Suprapubic skin (tissue), 4 donors: ENCODE data around the gene PPP6R3. TPM values are rescaled to one million over a fixed set of nuclear protein-coding genes. Genes with fewer than 3 reads are reported as not detected.
"Not testable (repeated sequence)": the region's sequence is repeated elsewhere in the genome, so short reads cannot be mapped to it uniquely, and the experiment has no call there.

Experiments used
- DNase-seq, 2 donors: peaks; one replicate each; pipeline ENCODE4 v3.0.0-alpha.2; 2019; ENCODE audit warnings: low spot score in 2 of 2
- H3K27ac ChIP-seq: fragments of 200-600 bp; sonication (generic); one replicate; pipeline ENCODE4 v1.5.1; 2019
- H3K27me3 ChIP-seq: fragments of 200-600 bp; sonication (generic); one replicate; pipeline ENCODE4 v1.5.1; 2019
- H3K36me3 ChIP-seq: fragments of 200-600 bp; sonication (generic); one replicate; pipeline ENCODE4 v1.5.1; 2019
- H3K4me1 ChIP-seq: fragments of 200-600 bp; sonication (generic); one replicate; pipeline ENCODE4 v1.5.1; 2019
- H3K4me3 ChIP-seq: fragments of 200-600 bp; sonication (generic); one replicate; pipeline ENCODE4 v1.5.1; 2019; ENCODE audit warnings: mild to moderate bottlenecking
- H3K9me3 ChIP-seq: fragments of 200-600 bp; sonication (generic); one replicate; pipeline ENCODE4 v1.5.1; 2019
- EP300 ChIP-seq: sonication (generic); formaldehyde crosslinking; IDR thresholded peaks from one replicate; pipeline ENCODE4 v1.6.1; 2017; ENCODE audit warnings: antibody characterized with exemption
- POLR2A ChIP-seq, 2 donors: fragments of 450-650 bp; IDR thresholded peaks; one replicate each; pipeline ENCODE4 v1.6.1; 2017; ENCODE audit warnings: antibody characterized with exemption in 2 of 2, mild to moderate bottlenecking in 2 of 2, moderate library complexity in 2 of 2
- POLR2AphosphoS5 ChIP-seq, 3 donors: sonication (generic); formaldehyde crosslinking; IDR thresholded peaks; one replicate each; pipeline ENCODE4 v1.6.1; 2017; ENCODE audit warnings: antibody characterized with exemption in 3 of 3
- WGBS: methylation state at CpG from one replicate; pipeline ENCODE4 v1.1.5; 2018; 5-methylcytosine and 5-hydroxymethylcytosine counted together
- total RNA-seq, 4 donors: library from RNA; depleted of rRNA; stranded (reverse); fragments of >200 nt; gene quantifications; one replicate each; pipeline ENCODE4 v1.1.0, GENCODE V29; 2016
- TF ChIP-seq, protein P1 (sequence below), 2 donors: fragments of 200-600 bp in 1 of 2; fragments of 450-650 bp in 1 of 2; sonication (generic) in 1 of 2; IDR thresholded peaks; one replicate each; pipeline ENCODE4 v1.5.1; 2016 to 2019; ENCODE audit warnings: antibody characterized with exemption in 2 of 2, mild to moderate bottlenecking in 1 of 2, moderate library complexity in 1 of 2

PPP6R3 gene
- total RNA-seq, 4 donors from 2014 or later, result 81.8 to 197 (median 97.0) TPM

DNA sequence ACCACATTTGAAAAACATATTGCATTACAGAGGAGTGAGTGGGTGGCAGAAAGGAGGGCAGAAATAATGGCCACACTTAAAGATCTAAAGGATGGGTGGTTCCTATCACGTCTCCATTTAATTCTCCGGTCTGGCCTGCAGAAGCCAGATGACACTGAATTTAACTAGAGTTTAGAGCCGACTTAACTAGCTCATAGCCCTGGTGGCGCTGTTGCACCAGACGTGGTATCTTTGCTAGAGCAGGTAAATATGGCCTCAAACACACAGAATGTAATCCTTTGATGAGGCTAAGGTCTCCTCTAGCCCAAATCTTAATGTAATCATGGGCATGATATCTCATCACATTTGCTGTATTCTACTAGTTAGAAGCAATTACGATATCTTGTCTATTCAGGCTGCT is 172.2 kb downstream of the PPP6R3 start:
- H3K36me3 ChIP-seq, result no peaks in the 10 kb centered on the region
- no peaks in the 10 kb centered on the region for H3K4me1 ChIP-seq
- TF ChIP-seq, protein P1, sequence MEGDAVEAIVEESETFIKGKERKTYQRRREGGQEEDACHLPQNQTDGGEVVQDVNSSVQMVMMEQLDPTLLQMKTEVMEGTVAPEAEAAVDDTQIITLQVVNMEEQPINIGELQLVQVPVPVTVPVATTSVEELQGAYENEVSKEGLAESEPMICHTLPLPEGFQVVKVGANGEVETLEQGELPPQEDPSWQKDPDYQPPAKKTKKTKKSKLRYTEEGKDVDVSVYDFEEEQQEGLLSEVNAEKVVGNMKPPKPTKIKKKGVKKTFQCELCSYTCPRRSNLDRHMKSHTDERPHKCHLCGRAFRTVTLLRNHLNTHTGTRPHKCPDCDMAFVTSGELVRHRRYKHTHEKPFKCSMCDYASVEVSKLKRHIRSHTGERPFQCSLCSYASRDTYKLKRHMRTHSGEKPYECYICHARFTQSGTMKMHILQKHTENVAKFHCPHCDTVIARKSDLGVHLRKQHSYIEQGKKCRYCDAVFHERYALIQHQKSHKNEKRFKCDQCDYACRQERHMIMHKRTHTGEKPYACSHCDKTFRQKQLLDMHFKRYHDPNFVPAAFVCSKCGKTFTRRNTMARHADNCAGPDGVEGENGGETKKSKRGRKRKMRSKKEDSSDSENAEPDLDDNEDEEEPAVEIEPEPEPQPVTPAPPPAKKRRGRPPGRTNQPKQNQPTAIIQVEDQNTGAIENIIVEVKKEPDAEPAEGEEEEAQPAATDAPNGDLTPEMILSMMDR (IDR thresholded peaks at IDR 0.05), result no peak
- TF ChIP-seq EP300 (no peak), POLR2A (IDR thresholded peaks at IDR 0.05) (no peak), POLR2AphosphoS5 (IDR thresholded peaks at IDR 0.05) (no peak)
- H3K4me3 ChIP-seq, result no peak overlapping the region
- H3K9me3 ChIP-seq, result no peaks in the 10 kb centered on the region
- WGBS, result 59% methylated on average over 6 of the region's 6 CpGs
- no peak overlapping the region for H3K27ac ChIP-seq
- DNase-seq, result no peak
- no peaks in the 10 kb centered on the region for H3K27me3 ChIP-seq

DNA sequence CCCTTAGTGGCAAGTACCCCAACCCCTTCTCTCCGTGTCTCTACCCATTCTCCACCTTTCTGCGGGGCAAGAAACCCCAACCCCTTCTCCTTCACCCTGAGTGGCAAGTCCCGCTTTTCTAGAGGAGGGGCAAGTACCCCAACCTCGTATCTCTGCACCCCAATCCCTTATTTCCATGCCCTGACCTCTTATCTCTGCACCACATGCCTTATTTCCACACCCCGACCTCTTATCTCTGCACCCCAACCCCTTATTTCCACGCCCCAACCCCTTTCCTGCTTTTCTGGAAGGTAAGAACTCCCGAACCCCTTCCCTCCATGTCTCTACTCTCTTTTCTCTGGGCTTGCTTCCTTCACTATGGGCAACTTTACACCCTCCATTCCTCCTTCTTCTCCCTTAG is 174.1 kb downstream of the PPP6R3 start:
- H3K4me1 ChIP-seq, H3K27ac ChIP-seq, H3K27me3 ChIP-seq, H3K9me3 ChIP-seq, H3K4me3 ChIP-seq, DNase-seq, H3K36me3 ChIP-seq: not testable (repeated sequence)
- WGBS, result 83% methylated on average over 7 of the region's 7 CpGs

DNA sequence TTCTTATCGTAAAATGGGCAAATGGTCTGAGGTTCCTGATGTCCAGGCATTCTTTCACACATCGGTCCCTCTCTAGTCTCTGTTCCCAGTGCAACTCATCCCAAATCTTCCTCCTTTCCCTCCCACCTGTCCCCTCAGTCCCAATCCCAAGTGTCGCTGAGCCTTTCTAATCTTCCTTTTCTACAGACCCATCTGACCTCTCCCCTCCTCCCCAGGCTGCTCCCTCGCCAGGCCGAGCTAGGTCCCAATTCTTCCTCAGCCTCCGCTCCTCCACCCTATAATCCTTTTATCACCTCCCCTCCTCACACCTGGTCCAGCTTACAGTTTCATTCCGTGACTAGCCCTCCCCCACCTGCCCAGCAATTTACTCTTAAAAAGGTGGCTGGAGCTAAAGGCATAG is 174.6 kb downstream of the PPP6R3 start:
- not testable (repeated sequence) for DNase-seq, H3K9me3 ChIP-seq

DNA sequence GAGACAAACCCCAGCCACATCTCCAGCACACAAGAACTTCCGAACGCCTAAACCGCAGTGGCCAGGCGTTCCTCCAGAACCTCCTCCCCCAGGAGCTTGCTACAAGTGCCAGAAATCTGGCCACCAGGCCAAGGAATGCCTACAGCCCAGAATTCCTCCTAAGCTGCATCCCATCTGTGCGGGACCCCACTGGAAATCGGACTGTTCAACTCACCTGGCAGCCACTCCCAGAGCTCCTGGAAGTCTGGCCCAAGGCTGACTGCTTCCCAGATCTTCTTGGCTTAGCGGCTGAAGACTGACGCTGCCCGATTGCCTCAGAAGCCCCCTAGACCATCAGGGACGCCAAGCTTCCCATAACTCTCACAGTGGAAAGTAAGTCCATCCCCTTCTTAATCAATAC is 175.3 kb downstream of the PPP6R3 start:
- H3K9me3 ChIP-seq, H3K4me1 ChIP-seq, DNase-seq, H3K27ac ChIP-seq, H3K36me3 ChIP-seq, H3K27me3 ChIP-seq, H3K4me3 ChIP-seq: not testable (repeated sequence)
- WGBS, result 72% methylated on average over 6 of the region's 10 CpGs

More for the DNA sequence above, 174.6 kb downstream of the PPP6R3 start:
- H3K36me3 ChIP-seq, H3K27ac ChIP-seq, H3K4me1 ChIP-seq, H3K27me3 ChIP-seq, H3K4me3 ChIP-seq: not testable (repeated sequence)
- WGBS, result 88% methylated on average over 7 of the region's 7 CpGs

DNA sequence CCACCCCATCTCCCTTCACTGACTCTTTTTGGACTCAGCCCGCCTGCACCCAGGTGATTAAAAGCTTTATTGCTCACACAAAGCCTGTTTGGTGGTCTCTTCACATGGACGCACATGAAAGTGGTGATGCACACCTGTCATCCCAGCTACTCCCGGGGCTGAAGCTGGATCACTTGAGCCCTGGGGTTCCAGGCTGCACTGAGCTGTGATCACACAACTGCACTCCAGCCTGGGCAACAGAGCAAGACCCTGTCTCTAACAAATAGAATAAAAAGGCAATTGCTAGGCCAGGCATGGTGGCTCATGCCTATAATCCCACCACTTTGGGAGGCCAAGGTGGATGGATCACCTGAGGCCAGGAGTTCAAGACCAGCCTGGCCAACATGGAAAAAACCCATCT is 178.8 kb downstream of the PPP6R3 start:
- peaks cover 18% of the 10 kb centered on the region for H3K27me3 ChIP-seq
- DNase-seq, H3K27ac ChIP-seq, H3K4me1 ChIP-seq, H3K9me3 ChIP-seq, H3K4me3 ChIP-seq, H3K36me3 ChIP-seq: not testable (repeated sequence)
- 81% methylated on average over 3 of the region's 3 CpGs for WGBS

DNA sequence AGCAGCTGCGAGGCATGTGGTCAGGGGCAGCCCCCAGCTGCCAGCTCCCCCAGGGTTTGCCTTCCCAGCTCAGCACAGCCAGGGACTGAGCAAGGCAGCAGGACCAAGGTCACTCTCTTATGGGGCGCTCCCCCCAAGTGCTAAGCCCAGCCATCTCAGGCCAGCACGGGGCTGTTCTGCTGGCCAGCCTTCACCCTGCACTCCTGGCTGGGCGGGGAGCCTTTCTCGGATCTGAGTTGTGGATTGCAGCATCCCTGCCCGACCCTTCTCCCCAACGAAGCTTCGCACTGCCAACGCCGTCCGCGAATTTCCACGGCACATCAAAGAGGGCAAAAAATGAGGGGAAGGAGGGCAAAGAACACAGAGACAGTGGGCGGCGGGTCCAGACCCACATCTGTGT is 181.3 kb downstream of the PPP6R3 start:
- DNase-seq, result no peak
- Histone ChIP-seq H3K9me3 (peaks cover 1% of the 10 kb centered on the region), H3K27me3 (peaks cover 18% of the 10 kb centered on the region), H3K27ac (no peak overlapping the region), H3K36me3 (no peaks in the 10 kb centered on the region), H3K4me1 (no peaks in the 10 kb centered on the region), H3K4me3 (no peak overlapping the region)
- WGBS, result 85% methylated on average over 13 of the region's 15 CpGs
- TF ChIP-seq EP300, result no peak
- no peak for TF ChIP-seq POLR2AphosphoS5 (IDR thresholded peaks at IDR 0.05)
- TF ChIP-seq, protein P1 (IDR thresholded peaks at IDR 0.05), result no peak
- TF ChIP-seq POLR2A (IDR thresholded peaks at IDR 0.05), result no peak

DNA sequence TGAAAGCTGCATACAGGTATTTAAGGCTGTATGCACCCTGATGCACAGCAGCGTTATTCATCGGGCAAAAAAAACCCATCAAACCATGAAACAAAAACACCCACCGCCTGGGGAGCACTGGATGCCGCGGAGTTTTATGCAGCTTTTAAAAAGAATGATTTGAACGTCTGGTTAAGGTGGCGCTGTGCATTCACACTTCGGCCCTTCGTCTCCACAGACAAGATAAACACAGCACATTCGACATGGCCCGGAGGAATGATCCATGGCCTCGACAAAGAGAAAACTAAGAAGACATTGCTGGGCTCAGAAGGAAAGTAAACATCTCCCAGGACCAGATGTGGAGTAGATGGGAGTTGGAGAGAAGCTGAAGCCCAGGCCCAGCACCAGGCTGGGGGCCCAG is 183.0 kb downstream of the PPP6R3 start:
- Histone ChIP-seq H3K4me1 (no peaks in the 10 kb centered on the region), H3K27ac (no peak overlapping the region), H3K36me3 (no peaks in the 10 kb centered on the region), H3K9me3 (peaks cover 9% of the 10 kb centered on the region), H3K27me3 (peaks cover 24% of the 10 kb centered on the region), H3K4me3 (no peak overlapping the region)
- WGBS, result 43% methylated on average over 12 of the region's 12 CpGs
- TF ChIP-seq EP300 (no peak), POLR2AphosphoS5 (IDR thresholded peaks at IDR 0.05) (no peak), POLR2A (IDR thresholded peaks at IDR 0.05) (no peak)
- TF ChIP-seq, protein P1 (IDR thresholded peaks at IDR 0.05), result no peak
- no peak for DNase-seq
